GM23338 (cell line): Measurements from ENCODE around the gene POLE. TPM values are rescaled to one million over a fixed set of nuclear protein-coding genes. Genes with fewer than 3 reads are reported as not detected.

Experiments used
- ATAC-seq: fragments of 200-7000 bp; cut with Tn5 transposase; 3 replicates; pipeline ENCODE4 v1.9.1; 2020
- DNase-seq: peaks from one replicate; pipeline ENCODE4 v3.0.0-alpha.2; 2015; ENCODE audit warnings: low spot score
- H2AFZ ChIP-seq: fragments of 200-600 bp; sonication (generic); 2 replicates; pipeline ENCODE4 v1.8.0; 2016; ENCODE audit warnings: antibody characterized with exemption, mild to moderate bottlenecking, moderate library complexity
- H3F3A ChIP-seq: fragments of 200-600 bp; sonication (generic); replicated peaks from 2 replicates; pipeline ENCODE4 v1.8.0; 2017; ENCODE audit warnings: antibody characterized with exemption, mixed run types, low read depth
- H3K27ac ChIP-seq: fragments of 200-600 bp; sonication (generic); 2 replicates; pipeline ENCODE4 v1.6.1; 2016; ENCODE audit warnings: low read depth
- H3K27me3 ChIP-seq: fragments of 200-600 bp; sonication (generic); 2 replicates; pipeline ENCODE4 v1.8.0; 2016; ENCODE audit warnings: mild to moderate bottlenecking, mixed run types, moderate library complexity; ENCODE audit not compliant: insufficient read depth
- H3K36me3 ChIP-seq: fragments of 200-600 bp; sonication (generic); 2 replicates; pipeline ENCODE4 v1.8.0; 2016; ENCODE audit warnings: mild to moderate bottlenecking; ENCODE audit not compliant: insufficient read depth
- H3K4me1 ChIP-seq: fragments of 200-600 bp; sonication (generic); 2 replicates; pipeline ENCODE4 v1.8.0; 2016; ENCODE audit warnings: mild to moderate bottlenecking, moderate library complexity; ENCODE audit not compliant: insufficient read depth
- H3K4me2 ChIP-seq: fragments of 200-600 bp; sonication (generic); 2 replicates; pipeline ENCODE4 v1.7.1; 2017; ENCODE audit warnings: mixed run types
- H3K4me3 ChIP-seq: fragments of 200-600 bp; sonication (generic); 2 replicates; pipeline ENCODE4 v1.6.1; 2016; ENCODE audit warnings: mixed run types
- H3K79me2 ChIP-seq: fragments of 200-600 bp; sonication (generic); replicated peaks from 2 replicates; pipeline ENCODE4 v1.8.0; 2017; ENCODE audit warnings: mild to moderate bottlenecking; ENCODE audit not compliant: insufficient read depth
- H3K9me2 ChIP-seq: fragments of 200-600 bp; sonication (generic); 2 replicates; pipeline ENCODE4 v1.8.0; 2017; ENCODE audit not compliant: insufficient read depth
- H4K20me1 ChIP-seq: fragments of 200-600 bp; sonication (generic); replicated peaks from 2 replicates; pipeline ENCODE4 v1.8.0; 2017; ENCODE audit warnings: mild to moderate bottlenecking; ENCODE audit not compliant: insufficient read depth
- H3K27ac Mint-ChIP-seq: 2 replicates; pipeline ENCODE4 v1.8.0; 2020; ENCODE audit warnings: inconsistent platforms, mild to moderate bottlenecking, moderate library complexity, mixed read lengths
- H3K27me3 Mint-ChIP-seq: 3 replicates; pipeline ENCODE4 v1.8.0; 2022; ENCODE audit warnings: low read depth, mild to moderate bottlenecking, moderate library complexity, mixed read lengths, inconsistent platforms; ENCODE audit not compliant: insufficient read depth, poor library complexity
- H3K36me3 Mint-ChIP-seq: 3 replicates; pipeline ENCODE4 v1.8.0; 2021; ENCODE audit warnings: low read depth, mild to moderate bottlenecking, inconsistent platforms, moderate library complexity, mixed read lengths
- H3K4me1 Mint-ChIP-seq: 3 replicates; pipeline ENCODE4 v1.8.0; 2020; ENCODE audit warnings: mild to moderate bottlenecking, inconsistent platforms, mixed read lengths
- H3K4me3 Mint-ChIP-seq: 3 replicates; pipeline ENCODE4 v1.8.0; 2021; ENCODE audit warnings: moderate library complexity, mild to moderate bottlenecking, inconsistent platforms, mixed read lengths
- H3K9me3 Mint-ChIP-seq: 3 replicates; pipeline ENCODE4 v1.8.0; 2020; ENCODE audit warnings: moderate library complexity, mild to moderate bottlenecking, inconsistent platforms, mixed read lengths
- CREB1 ChIP-seq: fragments of 250-450 bp; sonication (Bioruptor Pico); IDR thresholded peaks from 2 replicates; pipeline ENCODE4 v1.5.0; 2020; ENCODE audit warnings: low read depth, mild to moderate bottlenecking, moderate library complexity
- EZH2 ChIP-seq: fragments of 200-600 bp; sonication (generic); IDR thresholded peaks from one replicate; pipeline ENCODE4 v1.8.0; 2017; ENCODE audit warnings: antibody characterized with exemption, mild to moderate bottlenecking, low read depth; ENCODE audit not compliant: unreplicated experiment
- EZH2phosphoT487 ChIP-seq: fragments of 200-600 bp; sonication (generic); IDR thresholded peaks from one replicate; pipeline ENCODE4 v1.8.1; 2018; ENCODE audit warnings: antibody characterized with exemption; ENCODE audit not compliant: unreplicated experiment
- JUNB ChIP-seq: IDR thresholded peaks from one replicate; pipeline ENCODE4 v1.6.1; 2016; ENCODE audit warnings: antibody characterized with exemption; ENCODE audit not compliant: unreplicated experiment
- POLR2AphosphoS5 ChIP-seq: IDR thresholded peaks from 2 replicates; pipeline ENCODE4 v1.6.1; 2016; ENCODE audit warnings: antibody characterized with exemption, low read depth
- STAT1 ChIP-seq: IDR thresholded peaks from one replicate; pipeline ENCODE4 v1.6.1; 2016; ENCODE audit warnings: antibody characterized with exemption; ENCODE audit not compliant: unreplicated experiment
- ZNF114 ChIP-seq: fragments of 250-450 bp; sonication (Bioruptor Pico); IDR thresholded peaks from 2 replicates; pipeline ENCODE4 v1.5.0; 2020; ENCODE audit warnings: mild to moderate bottlenecking, moderate library complexity
- ZNF331 ChIP-seq: fragments of 250-450 bp; sonication (Bioruptor Pico); IDR thresholded peaks from 2 replicates; pipeline ENCODE4 v1.5.0; 2020; ENCODE audit warnings: low read depth, mild to moderate bottlenecking, moderate library complexity
- polyA plus RNA-seq: library from polyadenylated mRNA; unstranded; fragments of >200 nt; fragmentation: Nextera tagmentation; extraction: Ambion mirVana; gene quantifications from 2 replicates; pipeline ENCODE4 v1.2.1, GENCODE V29; 2016
- total RNA-seq: library from RNA; depleted of rRNA; stranded (reverse); fragments of >200 nt; shearing (Covaris generic); gene quantifications from 2 replicates; pipeline ENCODE4 v1.2.3, GENCODE V29; 2014
- TF ChIP-seq, protein P1 (sequence below), 2 experiments: fragments of 200-600 bp in 1 of 2; sonication (generic) in 1 of 2; conservative IDR thresholded peaks; 2 replicates each; pipeline versions ENCODE4 v1.5.1 to v1.6.1; 2016 to 2017; ENCODE audit warnings: antibody characterized with exemption in 2 of 2, low read depth in 2 of 2, mild to moderate bottlenecking in 2 of 2, moderate library complexity in 1 of 2
- TF ChIP-seq, protein P2 (sequence below): IDR thresholded peaks from one replicate; pipeline ENCODE4 v1.6.1; 2018; ENCODE audit warnings: antibody characterized with exemption; ENCODE audit not compliant: unreplicated experiment

Gene POLE
- total and polyA plus RNA-seq, 2 experiments from 2014 or later: 33.6 to 125 TPM

DNA sequence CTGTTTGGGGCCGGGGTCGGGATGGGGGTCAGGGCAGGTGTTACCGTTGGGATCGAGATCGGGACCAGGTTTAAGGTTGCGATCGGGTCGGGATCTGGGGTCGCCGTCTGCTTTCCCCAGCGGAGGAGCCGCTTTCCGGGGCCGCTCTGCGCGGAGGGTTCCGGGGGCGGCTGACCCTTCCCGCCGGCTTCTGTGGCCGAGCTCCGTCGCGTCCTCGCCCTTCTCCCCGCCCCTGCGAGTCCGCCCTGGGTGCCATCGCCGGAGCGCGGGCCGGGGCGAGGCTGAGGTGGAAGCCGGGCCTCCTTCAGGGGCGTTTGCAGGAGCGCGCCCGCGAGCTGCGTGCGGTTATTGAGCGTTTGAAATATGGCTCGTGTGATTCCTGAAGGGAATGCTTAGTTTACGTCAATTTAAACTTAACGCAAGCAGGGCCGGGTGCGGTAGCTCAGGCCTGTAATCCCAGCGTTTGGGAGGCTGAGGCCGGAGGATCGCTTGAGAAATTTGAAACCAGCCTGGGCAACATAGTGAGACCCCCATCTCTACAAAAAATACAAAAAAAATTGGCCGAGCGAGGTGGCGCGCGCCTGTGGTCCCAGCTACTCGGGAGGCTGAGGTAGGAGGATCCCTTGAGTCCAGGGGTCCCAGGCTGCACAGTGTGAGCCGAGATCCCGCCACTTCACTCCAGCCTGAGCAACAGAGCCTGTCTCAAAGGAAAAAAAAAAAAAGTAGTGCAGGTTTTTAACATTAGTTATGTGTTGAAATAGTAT is 24.1 kb upstream of the POLE start:
- H3K4me1 ChIP-seq: peaks cover 9% of the 10 kb centered on the region; the same call in 1 of the 2 replicates
- peak; percentile 66 for DNase-seq
- peak overlapping the region; percentile 82 for H3K4me2 ChIP-seq
- peak; percentile 19 for ATAC-seq
- peaks cover 15% of the 10 kb centered on the region for H3K27me3 Mint-ChIP-seq
- H3K27ac ChIP-seq: no peak overlapping the region
- no peaks in the 10 kb centered on the region; the same call in 1 of the 2 replicates for H3K36me3 ChIP-seq
- no peaks in the 10 kb centered on the region for H3K27me3 ChIP-seq
- TF ChIP-seq ZNF331 (CRISPR knock-in tag) (no peak), ZNF114 (CRISPR knock-in tag) (0 out of 2 replicates have a peak, but pooled peaks have one; percentile 23)
- peaks cover 40% of the 10 kb centered on the region for H3K36me3 Mint-ChIP-seq
- peaks cover 13% of the 10 kb centered on the region for H3K9me3 Mint-ChIP-seq
- 0 out of 2 replicates have a peak overlapping the region, but pooled peaks have one; percentile 59 for H2AFZ ChIP-seq
- peak overlapping the region; percentile 94 for H3K4me3 ChIP-seq
- peaks cover 40% of the 10 kb centered on the region for H3K79me2 ChIP-seq
- H3K27ac Mint-ChIP-seq: no peak overlapping the region
- H3K9me2 ChIP-seq: no peaks in the 10 kb centered on the region
- H4K20me1 ChIP-seq: peaks cover 24% of the 10 kb centered on the region
- peak overlapping the region; percentile 80 for H3K4me3 Mint-ChIP-seq
- H3F3A ChIP-seq: peaks cover 13% of the 10 kb centered on the region
- H3K4me1 Mint-ChIP-seq: peaks cover 6% of the 10 kb centered on the region; the same call in 2 of the 3 replicates

DNA sequence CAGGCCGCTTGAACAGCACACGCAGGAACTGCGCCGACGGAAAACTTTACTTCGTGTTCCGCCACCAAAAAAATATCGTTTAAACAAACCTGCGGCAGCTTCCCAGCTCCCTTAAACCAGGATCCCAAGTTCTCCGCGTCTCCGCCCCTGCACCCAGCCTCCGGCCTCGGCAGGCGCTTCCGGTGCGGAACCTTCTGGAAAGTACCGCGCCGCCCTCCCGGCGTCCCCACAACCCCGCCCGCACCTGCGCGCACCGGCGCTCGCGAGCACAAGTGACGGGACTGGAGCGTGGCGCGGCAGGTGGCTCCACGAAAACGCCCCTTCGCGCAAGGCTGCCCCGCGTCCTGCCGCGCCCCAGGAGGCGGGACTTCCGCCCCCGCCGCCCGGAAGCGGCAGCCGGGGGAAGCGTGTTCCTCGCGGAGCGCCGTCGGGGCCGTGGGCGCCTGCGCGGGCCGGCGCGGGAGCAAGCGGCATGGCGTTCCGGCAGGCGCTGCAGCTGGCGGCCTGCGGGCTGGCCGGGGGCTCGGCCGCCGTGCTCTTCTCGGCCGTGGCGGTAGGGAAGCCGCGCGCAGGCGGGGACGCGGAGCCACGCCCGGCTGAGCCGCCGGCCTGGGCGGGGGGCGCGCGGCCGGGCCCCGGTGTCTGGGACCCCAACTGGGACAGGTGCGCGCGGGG is 23.4 kb upstream of the POLE start, which contains the start of gene PGAM5:
Gene PGAM5 (plus strand): TSS at position 438 of the 675 bp plus-strand sequence. CDS start 35 bp downstream, at position 473.
- peaks cover 13% of the 10 kb centered on the region for H3F3A ChIP-seq
- Mint-ChIP-seq H3K4me1 (peaks cover 6% of the 10 kb centered on the region; the same call in 2 of the 3 replicates), H3K4me3 (peak within 1 kb of the TSS; percentile 84), H3K9me3 (peaks cover 13% of the 10 kb centered on the region), H3K27ac (peak within 1 kb of the TSS; percentile 47), H3K36me3 (peaks cover 35% of the 10 kb centered on the region), H3K27me3 (peaks cover 15% of the 10 kb centered on the region)
- no peaks in the 10 kb centered on the region; the same call in 1 of the 2 replicates for H3K36me3 ChIP-seq
- DNase-seq (peak; percentile 77), ATAC-seq (peak; percentile 77)
- peak within 1 kb of the TSS; percentile 98 for H3K4me2 ChIP-seq
- TF ChIP-seq POLR2AphosphoS5: peak; percentile 72
- TF ChIP-seq ZNF331 (CRISPR knock-in tag): no peak
- peak within 1 kb of the TSS; percentile 94 for H3K4me3 ChIP-seq
- no peaks in the 10 kb centered on the region for H3K9me2 ChIP-seq
- peak within 1 kb of the TSS; percentile 77 for H3K27ac ChIP-seq
- H3K4me1 ChIP-seq: peaks cover 9% of the 10 kb centered on the region; the same call in 1 of the 2 replicates
- peaks cover 40% of the 10 kb centered on the region for H3K79me2 ChIP-seq
- no peaks in the 10 kb centered on the region for H3K27me3 ChIP-seq
- peak within 1 kb of the TSS; percentile 98 for H2AFZ ChIP-seq
- peaks cover 24% of the 10 kb centered on the region for H4K20me1 ChIP-seq

DNA sequence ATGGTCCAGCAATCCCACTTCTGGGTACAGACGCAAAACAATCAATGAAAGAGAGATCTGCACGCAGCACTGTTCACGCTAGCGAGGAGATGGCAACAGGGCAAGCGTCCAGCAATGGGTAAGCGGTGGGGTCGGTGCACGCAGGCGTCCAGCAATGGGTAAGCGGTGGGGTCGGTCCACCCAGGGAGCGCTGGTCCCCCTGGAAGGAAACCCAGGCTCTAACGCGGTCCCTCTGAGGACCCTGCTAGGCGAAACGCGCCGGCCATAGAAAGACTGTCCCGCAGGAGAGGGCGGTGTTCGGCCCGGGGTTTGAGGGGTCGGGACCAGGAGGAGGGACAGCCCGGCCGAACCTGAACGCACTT is 22.9 kb upstream of the POLE start:
- Histone ChIP-seq H3F3A (peaks cover 13% of the 10 kb centered on the region), H3K4me3 (peak overlapping the region; percentile 94), H3K79me2 (peaks cover 38% of the 10 kb centered on the region), H3K36me3 (no peaks in the 10 kb centered on the region; the same call in 1 of the 2 replicates), H2AFZ (peak overlapping the region; percentile 98), H4K20me1 (peaks cover 24% of the 10 kb centered on the region), H3K27me3 (no peaks in the 10 kb centered on the region), H3K9me2 (no peaks in the 10 kb centered on the region), H3K4me1 (peaks cover 9% of the 10 kb centered on the region; the same call in 1 of the 2 replicates), H3K4me2 (peak overlapping the region; percentile 98), H3K27ac (peak overlapping the region; percentile 77)
- peak; percentile 68 for ATAC-seq
- H3K4me1 Mint-ChIP-seq: peaks cover 6% of the 10 kb centered on the region; the same call in 2 of the 3 replicates
- DNase-seq: peak; percentile 62
- peak overlapping the region; percentile 47 for H3K27ac Mint-ChIP-seq
- peak overlapping the region; percentile 84 for H3K4me3 Mint-ChIP-seq
- H3K9me3 Mint-ChIP-seq: peaks cover 13% of the 10 kb centered on the region
- peaks cover 31% of the 10 kb centered on the region for H3K36me3 Mint-ChIP-seq
- H3K27me3 Mint-ChIP-seq: peaks cover 15% of the 10 kb centered on the region
- TF ChIP-seq POLR2AphosphoS5: no peak
- TF ChIP-seq STAT1: no peak
- TF ChIP-seq, protein P1, sequence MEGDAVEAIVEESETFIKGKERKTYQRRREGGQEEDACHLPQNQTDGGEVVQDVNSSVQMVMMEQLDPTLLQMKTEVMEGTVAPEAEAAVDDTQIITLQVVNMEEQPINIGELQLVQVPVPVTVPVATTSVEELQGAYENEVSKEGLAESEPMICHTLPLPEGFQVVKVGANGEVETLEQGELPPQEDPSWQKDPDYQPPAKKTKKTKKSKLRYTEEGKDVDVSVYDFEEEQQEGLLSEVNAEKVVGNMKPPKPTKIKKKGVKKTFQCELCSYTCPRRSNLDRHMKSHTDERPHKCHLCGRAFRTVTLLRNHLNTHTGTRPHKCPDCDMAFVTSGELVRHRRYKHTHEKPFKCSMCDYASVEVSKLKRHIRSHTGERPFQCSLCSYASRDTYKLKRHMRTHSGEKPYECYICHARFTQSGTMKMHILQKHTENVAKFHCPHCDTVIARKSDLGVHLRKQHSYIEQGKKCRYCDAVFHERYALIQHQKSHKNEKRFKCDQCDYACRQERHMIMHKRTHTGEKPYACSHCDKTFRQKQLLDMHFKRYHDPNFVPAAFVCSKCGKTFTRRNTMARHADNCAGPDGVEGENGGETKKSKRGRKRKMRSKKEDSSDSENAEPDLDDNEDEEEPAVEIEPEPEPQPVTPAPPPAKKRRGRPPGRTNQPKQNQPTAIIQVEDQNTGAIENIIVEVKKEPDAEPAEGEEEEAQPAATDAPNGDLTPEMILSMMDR (conservative IDR thresholded peaks at IDR 0.05; ENCODE audit: low read depth in 2 of 2): no peak
- no peak for TF ChIP-seq JUNB
- TF ChIP-seq, protein P2, sequence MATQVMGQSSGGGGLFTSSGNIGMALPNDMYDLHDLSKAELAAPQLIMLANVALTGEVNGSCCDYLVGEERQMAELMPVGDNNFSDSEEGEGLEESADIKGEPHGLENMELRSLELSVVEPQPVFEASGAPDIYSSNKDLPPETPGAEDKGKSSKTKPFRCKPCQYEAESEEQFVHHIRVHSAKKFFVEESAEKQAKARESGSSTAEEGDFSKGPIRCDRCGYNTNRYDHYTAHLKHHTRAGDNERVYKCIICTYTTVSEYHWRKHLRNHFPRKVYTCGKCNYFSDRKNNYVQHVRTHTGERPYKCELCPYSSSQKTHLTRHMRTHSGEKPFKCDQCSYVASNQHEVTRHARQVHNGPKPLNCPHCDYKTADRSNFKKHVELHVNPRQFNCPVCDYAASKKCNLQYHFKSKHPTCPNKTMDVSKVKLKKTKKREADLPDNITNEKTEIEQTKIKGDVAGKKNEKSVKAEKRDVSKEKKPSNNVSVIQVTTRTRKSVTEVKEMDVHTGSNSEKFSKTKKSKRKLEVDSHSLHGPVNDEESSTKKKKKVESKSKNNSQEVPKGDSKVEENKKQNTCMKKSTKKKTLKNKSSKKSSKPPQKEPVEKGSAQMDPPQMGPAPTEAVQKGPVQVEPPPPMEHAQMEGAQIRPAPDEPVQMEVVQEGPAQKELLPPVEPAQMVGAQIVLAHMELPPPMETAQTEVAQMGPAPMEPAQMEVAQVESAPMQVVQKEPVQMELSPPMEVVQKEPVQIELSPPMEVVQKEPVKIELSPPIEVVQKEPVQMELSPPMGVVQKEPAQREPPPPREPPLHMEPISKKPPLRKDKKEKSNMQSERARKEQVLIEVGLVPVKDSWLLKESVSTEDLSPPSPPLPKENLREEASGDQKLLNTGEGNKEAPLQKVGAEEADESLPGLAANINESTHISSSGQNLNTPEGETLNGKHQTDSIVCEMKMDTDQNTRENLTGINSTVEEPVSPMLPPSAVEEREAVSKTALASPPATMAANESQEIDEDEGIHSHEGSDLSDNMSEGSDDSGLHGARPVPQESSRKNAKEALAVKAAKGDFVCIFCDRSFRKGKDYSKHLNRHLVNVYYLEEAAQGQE: no peak
- no peak for TF ChIP-seq ZNF331 (CRISPR knock-in tag)
- no peak for TF ChIP-seq EZH2
- no peak for TF ChIP-seq CREB1 (CRISPR knock-in tag)
- no peak for TF ChIP-seq ZNF114 (CRISPR knock-in tag)
- no peak for TF ChIP-seq EZH2phosphoT487
